SKM-1 (cell line): ENCODE results near the gene SEL1L.
"Not testable (repeated sequence)": the region's sequence is repeated elsewhere in the genome, so short reads cannot be mapped to it uniquely, and the experiment has no call there.

ENCODE experiments used
- DNase-seq: peaks from one replicate; lab custom pipeline; 2025; ENCODE audit not compliant: unreplicated experiment; lab: John Stamatoyannopoulos, UW

SEL1L gene

GRCh38 chr14:81449114-81449513 is 84.5 kb downstream of the SEL1L start:
- no peak for DNase-seq

DNA sequence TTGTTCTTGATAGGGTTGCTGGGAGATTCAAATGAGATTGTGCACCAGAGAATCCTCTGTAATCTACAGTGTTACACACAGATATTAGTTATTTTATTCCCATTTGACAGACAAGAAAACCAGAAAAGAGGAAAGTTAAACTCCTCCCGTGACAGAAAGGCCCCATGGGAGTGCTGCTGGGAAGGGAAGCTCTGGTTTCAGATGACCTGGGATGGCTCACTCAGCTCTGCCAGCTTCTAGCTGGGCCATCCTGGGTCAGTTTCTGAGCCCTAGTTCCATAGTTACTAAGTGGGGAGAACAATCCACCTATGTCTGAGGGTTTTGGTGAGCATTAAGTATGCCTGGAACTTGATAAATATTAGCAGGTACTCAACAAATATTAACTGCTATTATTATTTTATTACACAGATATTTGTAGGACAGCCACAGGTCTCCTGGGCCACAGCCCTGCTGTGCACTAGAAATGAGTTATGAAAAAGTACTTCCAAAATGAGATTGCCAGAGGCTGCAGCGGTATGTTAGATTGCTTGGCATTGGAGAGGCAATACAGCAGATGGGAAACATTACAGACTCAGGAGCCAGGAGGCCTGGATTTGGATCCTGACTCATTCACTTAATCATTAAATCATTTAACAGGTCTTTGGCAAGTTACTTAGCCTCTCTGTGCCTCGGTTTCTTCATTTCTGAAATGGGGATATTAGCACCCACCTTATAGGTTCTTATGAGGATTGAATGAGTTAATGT is 86.5 kb downstream of the SEL1L start:
- DNase-seq, result no peak

DNA sequence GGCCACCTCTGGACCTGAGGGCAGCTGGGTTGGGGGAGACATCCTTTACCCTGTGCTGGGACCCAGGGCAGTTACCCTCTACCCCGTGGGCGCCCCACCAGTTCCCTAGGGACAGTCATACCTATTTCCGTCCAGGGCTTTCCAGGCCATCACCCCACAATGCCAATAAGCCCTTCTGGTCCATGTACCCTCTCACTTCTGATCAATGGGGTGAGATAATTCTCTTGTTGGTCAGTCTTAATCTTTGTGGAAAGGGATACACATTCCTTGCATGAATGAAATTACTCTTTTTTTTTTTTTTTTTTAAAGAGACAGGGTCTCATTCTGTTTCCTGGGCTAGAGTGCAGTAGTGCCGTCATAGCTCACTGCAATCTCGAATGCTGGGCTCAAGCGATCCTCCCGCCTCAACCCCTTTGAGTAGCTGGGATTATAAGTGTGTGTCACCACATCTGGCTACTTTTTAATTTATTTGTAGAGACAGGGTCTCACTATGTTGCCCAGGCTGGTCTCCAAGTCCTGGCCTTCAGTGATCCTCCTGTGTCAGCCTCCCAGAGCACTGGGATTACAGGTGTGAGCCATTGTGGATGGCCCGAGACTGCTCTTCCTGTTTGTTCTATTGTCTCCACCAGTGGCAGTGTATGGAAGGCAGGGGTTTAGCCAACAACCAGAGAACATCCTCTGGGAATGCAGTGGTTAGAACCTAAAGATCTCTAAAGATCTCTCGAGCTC is 87.2 kb downstream of the SEL1L start:
- no peak for DNase-seq

- no peak for DNase-seq
Measured at GRCh38 chr14:81441626-81442134, 92.0 kb downstream of the SEL1L start.

DNA sequence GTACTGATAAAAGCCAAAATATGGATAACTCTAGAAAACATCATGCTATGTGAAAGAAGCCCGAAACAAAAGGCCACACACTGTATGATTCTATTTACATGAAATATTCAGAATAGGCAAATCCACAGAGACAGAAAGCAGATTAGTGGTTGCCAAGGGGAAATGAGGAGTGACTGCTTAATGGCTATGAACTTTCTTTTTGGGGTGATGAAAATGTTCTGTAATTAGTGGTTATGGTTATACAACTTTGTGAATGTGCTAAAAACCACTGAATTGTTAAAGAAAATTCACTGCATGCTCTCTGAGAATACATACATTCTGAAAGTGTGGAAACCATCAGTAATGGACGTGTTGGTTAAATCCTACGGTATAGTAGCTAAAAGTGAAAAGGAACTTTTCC is 93.6 kb downstream of the SEL1L start:
- no peak for DNase-seq

GRCh38 chr14:81437244-81437643 is 96.4 kb downstream of the SEL1L start:
- DNase-seq, result no peak

DNA sequence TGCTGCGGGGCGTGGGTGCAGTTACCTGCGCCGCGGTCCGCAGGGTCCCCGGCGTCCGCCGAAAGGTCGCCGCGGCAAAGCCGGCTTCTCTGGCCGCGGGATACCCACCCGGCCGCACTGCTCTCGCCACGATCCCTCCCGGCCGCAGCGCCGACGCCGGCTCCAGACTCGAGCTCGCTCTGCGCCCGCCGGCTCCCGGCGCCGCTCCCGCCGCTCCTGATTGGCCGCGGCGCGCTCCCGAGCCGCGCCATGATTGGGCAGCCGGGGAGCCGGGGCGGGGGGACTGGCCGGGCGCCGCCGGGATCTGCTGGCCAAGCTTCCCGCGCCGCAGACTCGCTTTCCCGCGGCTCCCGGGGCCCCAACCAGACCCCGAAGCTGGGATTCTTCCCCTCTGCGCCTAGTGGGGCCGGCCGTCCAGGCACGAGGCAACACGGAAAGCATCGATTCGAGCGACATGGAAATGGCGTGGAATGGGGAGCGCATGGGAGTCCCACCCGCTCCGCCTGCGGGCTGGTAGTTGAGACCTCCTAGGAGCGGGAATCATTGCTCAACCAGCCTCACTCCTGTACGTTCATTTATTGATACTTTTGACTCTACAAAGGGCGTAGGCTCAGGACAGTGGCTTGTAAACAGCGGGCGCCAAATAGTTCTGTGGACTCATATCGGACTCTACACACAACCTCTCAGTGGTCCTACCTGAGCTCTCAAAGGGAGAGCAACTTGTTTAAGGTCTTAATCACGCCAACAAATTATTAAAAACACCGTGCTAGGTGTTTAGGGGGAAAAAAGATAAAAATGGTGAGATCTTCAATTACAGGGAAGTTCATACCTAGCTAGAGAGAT is 97.1 kb downstream of the SEL1L start:
- DNase-seq, result no peak

DNA sequence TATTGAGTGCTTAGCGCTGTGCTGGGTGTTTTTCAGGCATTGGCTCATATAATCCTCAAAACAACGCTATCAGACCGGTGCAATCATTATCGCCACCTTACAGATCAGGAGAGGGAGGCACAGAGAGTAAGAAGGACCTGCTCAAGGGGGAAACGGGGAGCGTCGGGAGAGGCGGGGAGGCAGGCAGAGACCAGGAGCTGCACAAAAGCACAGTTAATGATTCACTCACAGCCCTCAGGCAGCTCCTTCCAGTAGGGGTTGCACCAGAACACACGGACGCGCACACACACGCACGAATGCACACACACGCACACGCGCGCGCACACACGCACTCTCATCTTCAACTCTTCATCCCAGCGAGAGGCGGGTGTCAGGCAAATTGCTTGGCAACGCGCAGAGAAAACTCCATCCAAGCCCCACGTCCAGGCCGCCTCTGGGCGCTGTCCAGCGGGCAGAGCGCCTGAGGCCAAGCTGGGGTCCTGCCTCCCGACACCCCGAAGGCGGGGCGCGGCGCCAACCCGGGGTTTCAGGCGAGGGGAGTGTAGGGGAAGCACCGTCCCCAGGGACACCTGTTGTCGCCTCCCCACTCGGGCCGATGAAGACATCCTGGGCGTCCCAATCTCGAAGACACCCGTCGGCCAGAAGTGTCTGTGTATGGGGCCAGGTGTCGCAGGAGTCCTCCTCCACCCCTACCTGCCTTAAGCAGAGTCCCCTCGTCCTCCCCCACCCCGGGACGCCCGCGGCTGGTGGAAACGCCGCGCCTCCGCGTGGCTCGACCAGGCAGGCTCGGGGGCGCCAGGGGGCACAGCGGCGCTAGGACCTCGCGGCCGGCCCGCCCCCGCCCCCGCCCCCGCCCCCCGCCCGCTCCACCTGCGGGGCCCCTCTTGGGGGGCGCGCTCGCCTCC is 98.0 kb downstream of the SEL1L start:
- no peak for DNase-seq

- no peak for DNase-seq
Measured at GRCh38 chr14:81435048-81435390, 98.6 kb downstream of the SEL1L start.

DNA sequence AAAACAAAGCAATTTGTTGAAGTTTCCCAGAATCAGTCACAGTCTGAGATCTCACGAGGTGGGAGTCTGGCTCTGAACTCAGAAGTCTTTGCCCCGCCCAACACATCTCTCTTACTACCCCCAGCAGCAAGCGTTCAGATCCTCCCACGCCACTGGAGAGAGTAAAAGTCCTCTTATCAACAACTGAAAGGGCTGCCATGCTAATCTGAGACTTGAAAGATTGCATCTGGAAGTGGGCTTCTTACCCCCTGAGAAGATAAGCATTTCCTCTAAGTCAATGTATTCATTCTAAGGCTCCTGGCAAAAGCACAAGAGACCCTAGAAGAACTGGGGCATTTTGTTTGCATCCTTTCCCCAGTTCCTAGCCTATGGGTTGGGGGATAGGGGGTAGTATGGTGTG is 99.4 kb downstream of the SEL1L start:
- no peak for DNase-seq

GRCh38 chr14:81433378-81433777 is 100.3 kb downstream of the SEL1L start:
- no peak for DNase-seq

DNA sequence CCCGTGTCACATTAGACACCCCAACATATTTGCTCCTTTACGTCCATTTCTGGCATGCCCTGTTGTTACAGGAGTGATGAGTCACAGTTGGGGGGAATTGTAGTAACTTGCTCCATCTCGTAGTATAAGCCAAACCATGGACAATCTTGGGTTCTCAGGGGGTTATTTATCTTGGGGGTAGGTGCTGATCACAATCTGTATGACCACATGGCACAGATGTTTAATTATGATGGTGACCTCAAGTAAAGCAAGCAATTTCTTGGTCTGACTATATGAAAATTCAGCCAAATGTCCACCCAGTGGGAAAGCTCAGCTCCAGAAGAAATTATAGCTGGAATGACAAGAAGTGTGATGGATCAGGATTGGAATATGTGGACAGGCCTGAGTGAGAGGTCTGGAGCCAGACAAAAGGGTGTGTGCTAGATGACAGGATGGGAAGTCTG is 101.4 kb downstream of the SEL1L start:
- no peak for DNase-seq

- DNase-seq, result no peak
Measured at GRCh38 chr14:81430235-81430634, 103.4 kb downstream of the SEL1L start.

DNA sequence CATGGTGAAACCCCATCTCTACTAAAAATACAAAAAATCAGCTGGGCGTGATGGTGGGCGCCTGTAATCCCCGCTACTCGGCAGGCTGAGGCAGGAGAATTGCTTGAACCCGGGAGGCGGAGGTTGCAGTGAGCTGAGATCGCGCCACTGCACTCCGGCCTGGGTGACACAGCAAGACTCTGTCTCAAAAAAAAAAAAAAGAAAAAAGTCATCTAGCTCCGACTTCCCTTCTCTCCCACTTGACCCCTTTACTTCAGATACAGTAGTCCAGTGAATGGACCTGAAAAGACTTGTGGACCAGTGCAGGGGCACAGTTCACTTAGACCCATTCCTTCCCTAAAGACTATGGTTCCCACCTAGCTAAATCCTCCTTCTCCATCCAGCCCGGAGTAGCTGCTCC is 103.9 kb downstream of the SEL1L start:
- not testable (repeated sequence) for DNase-seq

- DNase-seq, result no peak
Measured at GRCh38 chr14:81429028-81429427, 104.6 kb downstream of the SEL1L start.

DNA sequence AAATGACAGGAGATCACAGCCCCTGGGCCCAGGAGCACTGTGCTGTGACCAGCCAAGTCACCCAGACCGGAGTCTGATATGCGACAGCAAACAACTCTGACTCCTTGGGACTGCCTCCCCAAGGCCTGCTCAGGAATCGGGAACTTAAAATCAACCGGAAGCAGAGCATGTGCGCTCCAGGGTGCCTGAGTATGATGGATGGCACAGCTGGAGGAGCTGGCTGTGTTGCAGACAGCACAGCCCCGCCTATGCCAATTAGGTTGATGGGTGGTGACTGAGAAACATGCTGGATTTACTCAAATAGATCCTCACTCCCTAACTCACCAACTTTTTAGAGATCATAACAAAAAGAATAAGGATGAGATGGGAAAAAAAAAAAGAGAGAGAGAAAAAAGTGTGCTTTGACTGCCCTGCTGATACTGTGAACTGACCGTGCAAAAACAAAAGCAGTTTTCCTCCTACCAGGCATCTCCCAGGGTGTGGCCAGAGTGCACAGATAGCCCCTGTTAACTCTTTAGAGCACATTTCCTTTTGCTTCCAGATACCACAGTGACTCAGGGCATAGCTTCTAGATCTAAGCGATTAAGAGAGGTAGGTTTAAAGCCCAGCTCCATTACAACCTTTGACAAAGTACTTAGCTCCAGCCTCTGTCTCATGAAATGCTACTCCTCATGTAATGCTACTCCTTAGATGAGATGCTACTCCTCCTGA is 106.2 kb downstream of the SEL1L start:
- no peak for DNase-seq

- DNase-seq, result no peak
Measured at GRCh38 chr14:81423504-81423903, 110.1 kb downstream of the SEL1L start.
